ENCODE measurements around the gene RFX8. TPM values are rescaled to one million over a fixed set of nuclear protein-coding genes. Genes with fewer than 3 reads are reported as not detected.

The RFX8 gene
- total and polyA plus RNA-seq, 10 of the 15 experiments (the other 5 are each of a cell fraction or from before 2014, with no cell fraction given): 0.19 TPM; not detected in 9

GRCh38 chr2:101440127-101440738, 34.7 kb downstream of the RFX8 start:
- CTCF ChIA-PET: no interaction called here
- Histone ChIP-seq H3K9ac (ENCODE audit: control insufficient read depth, insufficient read depth, low read length) (no peak overlapping the region), H3K9me3 (replicated peaks; ENCODE audit: control insufficient read depth, insufficient read depth, low read length) (no peaks in the 10 kb centered on the region; the same call in 2 of the 3 replicates), H2AFZ (ENCODE audit: control insufficient read depth, low read depth, low read length) (no peak overlapping the region), H3K4me2 (ENCODE audit: control insufficient read depth, insufficient read depth) (no peak overlapping the region), H3K4me3 (no peak overlapping the region), H3K36me3 (ENCODE audit: control insufficient read depth in 2 of 2, insufficient read depth in 2 of 2, low read length in 1 of 2) (no peaks in the 10 kb centered on the region), H4K20me1 (ENCODE audit: control insufficient read depth, insufficient read depth) (no peaks in the 10 kb centered on the region), H3K79me2 (ENCODE audit: control insufficient read depth, insufficient read depth, low read length) (no peaks in the 10 kb centered on the region), H3K4me1 (ENCODE audit: control insufficient read depth, insufficient read depth, low read length) (no peaks in the 10 kb centered on the region), H3K27ac (ENCODE audit: control insufficient read depth, insufficient read depth) (no peak overlapping the region), H3K27me3 (replicated peaks in 1 of 2; ENCODE audit: control insufficient read depth in 2 of 2, insufficient read depth in 2 of 2, low read length in 1 of 2) (no peaks in the 10 kb centered on the region)
- in situ Hi-C loops (cut with MboI): no loop called here
- ATAC-seq (no peak), DNase-seq (ENCODE audit: low read depth, low spot score) (no peak), FAIRE-seq (no peak)
- BruUV-seq (replicated peaks): no TSS peak
- intact Hi-C loops (cut with micrococcal nuclease; ENCODE audit: unreplicated experiment): no loop called here
- POLR2A ChIA-PET: no interaction called here
- RAD21 ChIA-PET (ENCODE audit: unreplicated experiment): no interaction called here
- TF ChIP-seq NR2C2 (IDR thresholded peaks at IDR 0.05; ENCODE audit: borderline replicate concordance, control insufficient read depth, insufficient read length, low read depth): no peak
- no peak for TF ChIP-seq NFYB (IDR thresholded peaks at IDR 0.05; ENCODE audit: insufficient read depth, low read depth, low read length)
- no peak for TF ChIP-seq BMI1 (IDR thresholded peaks at IDR 0.05; ENCODE audit: borderline replicate concordance)
- TF ChIP-seq HSF1 (IDR thresholded peaks at IDR 0.05; ENCODE audit: low read depth, low read length): no peak
- TF ChIP-seq CBX5 (IDR thresholded peaks at IDR 0.05; ENCODE audit: low read depth): no peak
- no peak for TF ChIP-seq PBX3 (IDR thresholded peaks at IDR 0.05; ENCODE audit: insufficient replicate concordance, low read depth, low read length)
- no peak for TF ChIP-seq ETV6 (conservative IDR thresholded peaks at IDR 0.05 in 1 of 2, IDR thresholded peaks at IDR 0.05 in 1 of 2; ENCODE audit: borderline replicate concordance in 1 of 2, low read depth in 1 of 2)
- no peak for TF ChIP-seq SMAD1 (IDR thresholded peaks at IDR 0.05; ENCODE audit: low read depth, partially characterized antibody)
- TF ChIP-seq PAX5 (IDR thresholded peaks at IDR 0.05; ENCODE audit: borderline replicate concordance, low read depth, low read length): no peak
- TF ChIP-seq BCL3 (IDR thresholded peaks at IDR 0.05; ENCODE audit: borderline replicate concordance, insufficient read depth, low read depth, low read length, poor library complexity, severe bottlenecking): no peak
- TF ChIP-seq HCFC1 (IDR thresholded peaks at IDR 0.05; ENCODE audit: low read length): no peak
- SMC1A ChIA-PET (ENCODE audit: uncharacterized antibody, unreplicated experiment): no interaction called here
- 69% methylated on average over 8 of the region's 8 CpGs for WGBS (ENCODE audit: insufficient coverage, insufficient replicate concordance, low lambda C conversion rate, missing lambda C conversion rate)

All from GM12878 (cell line).